SK-N-SH (cell line): ENCODE measurements around the gene MAX. TPM values are rescaled to one million over a fixed set of nuclear protein-coding genes. Genes with fewer than 3 reads are reported as not detected.

ENCODE experiments used
- CTCF ChIA-PET: fragments of 300-600, 350-600 bp; formaldehyde crosslinking; extraction: SDS; loops from one replicate; lab custom pipeline; 2021; lab: Yijun Ruan, JAX
- POLR2A ChIA-PET: fragments of 350-600 bp; sonication (Branson Sonifier 250); formaldehyde crosslinking; extraction: SDS; loops from one replicate; lab custom pipeline; 2020; ENCODE audit warnings: antibody characterized with exemption, inconsistent platforms; lab: Yijun Ruan, JAX
- DNase-seq: peaks from one replicate; pipeline ENCODE4 v3.0.0; 2012
- H2AFZ ChIP-seq: fragments of 200-600 bp; sonication (generic); 2 replicates; pipeline ENCODE4 v1.8.1; 2016; ENCODE audit warnings: antibody characterized with exemption, mild to moderate bottlenecking, low read depth
- H3F3A ChIP-seq: fragments of 200-600 bp; sonication (generic); replicated peaks from 2 replicates; pipeline ENCODE3; 2016; ENCODE audit warnings: antibody characterized with exemption, mild to moderate bottlenecking; ENCODE audit not compliant: insufficient read depth
- H3K27ac ChIP-seq, 2 experiments: fragments of 200-500 bp in 1 of 2; fragments of 200-600 bp in 1 of 2; sonication (Bioruptor generic) in 1 of 2; sonication (generic), shearing (Covaris generic) in 1 of 2; 2 replicates each; pipeline versions ENCODE4 v1.5.1 to v1.6.1; 2014 to 2016; ENCODE audit warnings: low read depth in 2 of 2, inconsistent platforms in 1 of 2, low read length in 1 of 2, mild to moderate bottlenecking in 1 of 2, mixed read lengths in 1 of 2
- H3K27me3 ChIP-seq: fragments of 200-600 bp; sonication (generic), shearing (Covaris generic); 2 replicates; pipeline ENCODE4 v1.6.1; 2016; ENCODE audit warnings: mixed run types; ENCODE audit not compliant: insufficient read depth
- H3K36me3 ChIP-seq, 2 experiments: fragments of 200-500 bp in 1 of 2; fragments of 200-600 bp in 1 of 2; sonication (Bioruptor generic) in 1 of 2; sonication (generic) in 1 of 2; replicated peaks in 1 of 2; 2 replicates each; pipeline versions ENCODE3 to v1.5.1; 2014 to 2016; ENCODE audit warnings: low read length in 1 of 2, mild to moderate bottlenecking in 1 of 2; ENCODE audit not compliant: insufficient read depth in 2 of 2, control insufficient read depth in 1 of 2
- H3K4me1 ChIP-seq, 2 experiments: fragments of 200-500 bp in 1 of 2; fragments of 200-600 bp in 1 of 2; sonication (Bioruptor generic) in 1 of 2; sonication (generic), shearing (Covaris generic) in 1 of 2; 2 replicates each; pipeline versions ENCODE4 v1.5.1 to v1.6.1; 2014 to 2016; ENCODE audit warnings: low read depth in 1 of 2, low read length in 1 of 2, mixed run types in 1 of 2; ENCODE audit not compliant: insufficient read depth in 2 of 2, control insufficient read depth in 1 of 2
- H3K4me2 ChIP-seq: fragments of 200-600 bp; sonication (generic), shearing (Covaris generic); 2 replicates; pipeline ENCODE4 v1.6.1; 2017; ENCODE audit warnings: mixed run types
- H3K4me3 ChIP-seq, 2 experiments: fragments of 200-500 bp in 1 of 2; fragments of 200-600 bp in 1 of 2; sonication (Bioruptor generic) in 1 of 2; sonication (generic), shearing (Covaris generic) in 1 of 2; 2 replicates each; pipeline versions ENCODE4 v1.5.1 to v1.8.1; 2014 to 2016; ENCODE audit warnings: low read depth in 2 of 2, inconsistent platforms in 1 of 2, low read length in 1 of 2, mild to moderate bottlenecking in 1 of 2, mixed read lengths in 1 of 2, moderate library complexity in 1 of 2
- H3K79me2 ChIP-seq: fragments of 200-600 bp; sonication (generic); 2 replicates; pipeline ENCODE4 v1.8.1; 2017; ENCODE audit warnings: mild to moderate bottlenecking; ENCODE audit not compliant: insufficient read depth
- H3K9ac ChIP-seq: fragments of 200-600 bp; sonication (generic); 2 replicates; pipeline ENCODE4 v1.6.1; 2017; ENCODE audit warnings: mixed run types
- H3K9me2 ChIP-seq: fragments of 200-600 bp; sonication (generic); 2 replicates; pipeline ENCODE4 v1.6.1; 2017; ENCODE audit warnings: mixed run types
- H3K9me3 ChIP-seq: fragments of 200-600 bp; sonication (generic); 2 replicates; pipeline ENCODE4 v1.6.1; 2017; ENCODE audit warnings: mixed run types, mild to moderate bottlenecking, moderate library complexity
- H4K20me1 ChIP-seq: fragments of 200-600 bp; sonication (generic); 2 replicates; pipeline ENCODE4 v1.6.1; 2017; ENCODE audit warnings: mild to moderate bottlenecking, mixed run types; ENCODE audit not compliant: insufficient read depth
- CHD2 ChIP-seq: fragments of 150-350 bp; IDR thresholded peaks from 2 replicates; pipeline ENCODE4 v1.6.1; 2018; ENCODE audit warnings: low read length; ENCODE audit not compliant: partially characterized antibody
- CTCF ChIP-seq: fragments of 200-600 bp; sonication (generic); IDR thresholded peaks from 2 replicates; pipeline ENCODE4 v1.6.1; 2017; ENCODE audit warnings: antibody characterized with exemption, mild to moderate bottlenecking, moderate library complexity
- ELF1 ChIP-seq: IDR thresholded peaks from 2 replicates; pipeline ENCODE4 v1.4.0; 2012
- EP300 ChIP-seq, 2 experiments: IDR thresholded peaks; 2 replicates each; pipeline versions ENCODE4 v1.4.0 to v1.6.1; 2012; ENCODE audit warnings: borderline replicate concordance in 1 of 2, low read depth in 1 of 2, low read length in 1 of 2
- EZH2phosphoT487 ChIP-seq: fragments of 200-600 bp; sonication (generic); IDR thresholded peaks from 2 replicates; pipeline ENCODE4 v1.6.1; 2017; ENCODE audit warnings: low read depth, mixed run types, mild to moderate bottlenecking, antibody characterized with exemption, moderate library complexity, borderline replicate concordance
- FOSL2 ChIP-seq: IDR thresholded peaks from 2 replicates; pipeline ENCODE4 v1.4.0; 2012; ENCODE audit warnings: low read depth, mild to moderate bottlenecking, moderate library complexity, borderline replicate concordance
- GABPA ChIP-seq: IDR thresholded peaks from 2 replicates; pipeline ENCODE4 v1.4.0; 2012; ENCODE audit warnings: low read depth, mild to moderate bottlenecking
- GATA2 ChIP-seq: sonication (generic); formaldehyde crosslinking; IDR thresholded peaks from 2 replicates; pipeline ENCODE4 v1.5.0; 2020; ENCODE audit warnings: mild to moderate bottlenecking, missing genetic modification reagents
- IRF3 ChIP-seq: fragments of 150-350 bp; IDR thresholded peaks from 2 replicates; pipeline ENCODE4 v1.6.1; 2016; ENCODE audit warnings: mild to moderate bottlenecking, low read depth, low read length
- MAX ChIP-seq: IDR thresholded peaks from 2 replicates; pipeline ENCODE4 v1.4.0; 2012; ENCODE audit warnings: low read depth
- MEF2A ChIP-seq: IDR thresholded peaks from 2 replicates; pipeline ENCODE4 v1.4.0; 2012; ENCODE audit warnings: low read depth, borderline replicate concordance
- NRF1 ChIP-seq: IDR thresholded peaks from 2 replicates; pipeline ENCODE4 v1.6.1; 2012; ENCODE audit warnings: low read depth, mild to moderate bottlenecking, low read length
- RAD21 ChIP-seq: IDR thresholded peaks from 2 replicates; pipeline ENCODE4 v1.6.1; 2012; ENCODE audit warnings: mild to moderate bottlenecking, low read length
- RFX5 ChIP-seq: IDR thresholded peaks from 2 replicates; pipeline ENCODE4 v1.6.1; 2012; ENCODE audit warnings: mild to moderate bottlenecking, improper control_type of control experiment, low read length
- TEAD4 ChIP-seq: IDR thresholded peaks from 2 replicates; pipeline ENCODE4 v1.4.0; 2012; ENCODE audit warnings: mild to moderate bottlenecking, borderline replicate concordance; ENCODE audit not compliant: insufficient read depth
- USF1 ChIP-seq: IDR thresholded peaks from 2 replicates; pipeline ENCODE4 v1.4.0; 2012; ENCODE audit warnings: low read depth, borderline replicate concordance
- USF2 ChIP-seq: fragments of 150-350 bp; IDR thresholded peaks from 2 replicates; pipeline ENCODE4 v1.6.1; 2017; ENCODE audit warnings: antibody characterized with exemption, low read length, low read depth, borderline replicate concordance
- YY1 ChIP-seq: IDR thresholded peaks from 2 replicates; pipeline ENCODE4 v1.4.0; 2012; ENCODE audit warnings: low read depth, mild to moderate bottlenecking
- WGBS: methylation state at CpG from one replicate; pipeline ENCODE4 v1.1.6; 2017; ENCODE audit warnings: low lambda C conversion rate; 5-methylcytosine and 5-hydroxymethylcytosine counted together
- polyA plus RNA-seq, 3 experiments: library from polyadenylated mRNA; depleted of rRNA; stranded (reverse); fragments of >200 nt; gene quantifications; 2 replicates each; pipeline ENCODE4 v1.2.3, GENCODE V29; 2012

Gene MAX
- polyA plus RNA-seq, 1 of the 3 experiments (the other 2 are of a cell fraction) = 103 TPM

GRCh38 chr14:65054471-65055085, 47.7 kb downstream of the MAX start:
- Histone ChIP-seq H3K4me3 (no peak overlapping the region), H3K27ac (no peak overlapping the region), H3F3A (no peaks in the 10 kb centered on the region), H2AFZ (no peak overlapping the region), H3K9me2 (no peaks in the 10 kb centered on the region), H3K79me2 (no peaks in the 10 kb centered on the region), H3K27me3 (no peaks in the 10 kb centered on the region), H3K4me1 (no peaks in the 10 kb centered on the region), H3K9me3 (no peaks in the 10 kb centered on the region), H3K9ac (no peak overlapping the region), H4K20me1 (no peaks in the 10 kb centered on the region), H3K4me2 (no peak overlapping the region), H3K36me3 (peaks cover 6 to 18% of the 10 kb centered on the region in 2 experiments)
- POLR2A ChIA-PET = no interaction called here
- TF ChIP-seq USF2 = no peak
- no peak for TF ChIP-seq CTCF
- TF ChIP-seq MEF2A = no peak
- TF ChIP-seq GABPA = no peak
- no peak for TF ChIP-seq CHD2
- no peak for TF ChIP-seq FOSL2
- TF ChIP-seq TEAD4 = no peak
- TF ChIP-seq NRF1 = no peak
- TF ChIP-seq USF1 = no peak
- TF ChIP-seq EZH2phosphoT487 = no peak
- no peak for TF ChIP-seq IRF3
- no peak for TF ChIP-seq MAX
- no peak for TF ChIP-seq YY1
- no peak for TF ChIP-seq RAD21
- no peak for TF ChIP-seq GATA2 (CRISPR knock-in tag)
- no peak for TF ChIP-seq ELF1
- no peak for TF ChIP-seq EP300 (IDR thresholded peaks at IDR 0.05; ENCODE audit: borderline replicate concordance in 1 of 2, low read depth in 1 of 2, low read length in 1 of 2)
- TF ChIP-seq RFX5 = no peak
- no peak for DNase-seq
- 100% methylated on average over 13 of the region's 23 CpGs for WGBS
- CTCF ChIA-PET = no interaction called here
